HG03280 (cell line): ENCODE data around the gene NUMB.
"Not testable (repeated sequence)": the region's sequence is repeated elsewhere in the genome, so short reads cannot be mapped to it uniquely, and the experiment has no call there.

Experiments
- ATAC-seq: cut with Tn5 transposase; IDR thresholded peaks from one replicate; pipeline ENCODE4 v1.9.1; 2021; ENCODE audit warnings: mild to moderate bottlenecking, moderate library complexity; ENCODE audit not compliant: unreplicated experiment

Gene NUMB

GRCh38 chr14:73424453-73424852 is 33.9 kb downstream of the NUMB start:
- no peak for ATAC-seq

- ATAC-seq: not testable (repeated sequence)
Observed at GRCh38 chr14:73423092-73423491, 35.3 kb downstream of the NUMB start.

DNA sequence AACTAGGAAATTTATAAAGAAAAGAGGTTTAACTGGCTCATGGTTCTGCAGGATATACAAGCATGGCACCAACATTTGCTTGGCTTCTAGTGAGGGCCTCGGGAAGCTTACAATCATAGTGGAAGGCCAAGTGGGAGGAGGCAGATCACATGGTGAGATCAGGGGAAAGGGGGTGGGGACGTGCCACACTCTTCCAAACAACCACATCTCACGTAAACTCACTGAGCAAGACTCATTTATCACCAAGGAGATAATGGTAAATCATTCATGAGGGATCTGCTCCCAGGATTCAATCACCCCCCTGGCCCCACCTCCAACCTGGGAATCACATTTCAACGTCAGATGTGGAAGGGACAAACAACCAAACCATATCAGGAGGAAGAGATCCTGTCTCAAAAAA is 35.8 kb downstream of the NUMB start:
- no peak for ATAC-seq

GRCh38 chr14:73418227-73418626 is 40.1 kb downstream of the NUMB start:
- ATAC-seq: no peak

DNA sequence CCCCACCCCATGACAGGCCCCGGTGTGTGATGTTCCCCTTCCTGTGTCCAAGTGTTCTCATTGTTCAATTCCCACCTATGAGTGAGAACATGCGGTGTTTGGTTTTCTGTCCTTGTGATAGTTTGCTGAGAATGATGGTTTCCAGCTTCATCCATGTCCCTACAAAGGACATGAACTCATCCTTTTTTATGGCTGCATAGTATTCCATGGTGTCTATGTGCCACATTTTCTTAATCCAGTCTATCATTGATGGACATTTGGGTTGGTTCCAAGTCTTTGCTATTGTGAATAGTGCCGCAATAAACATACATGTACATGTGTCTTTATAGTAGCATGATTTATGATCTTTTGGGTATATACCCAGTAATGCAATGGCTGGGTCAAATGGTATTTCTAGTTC is 52.1 kb downstream of the NUMB start:
- not testable (repeated sequence) for ATAC-seq

DNA sequence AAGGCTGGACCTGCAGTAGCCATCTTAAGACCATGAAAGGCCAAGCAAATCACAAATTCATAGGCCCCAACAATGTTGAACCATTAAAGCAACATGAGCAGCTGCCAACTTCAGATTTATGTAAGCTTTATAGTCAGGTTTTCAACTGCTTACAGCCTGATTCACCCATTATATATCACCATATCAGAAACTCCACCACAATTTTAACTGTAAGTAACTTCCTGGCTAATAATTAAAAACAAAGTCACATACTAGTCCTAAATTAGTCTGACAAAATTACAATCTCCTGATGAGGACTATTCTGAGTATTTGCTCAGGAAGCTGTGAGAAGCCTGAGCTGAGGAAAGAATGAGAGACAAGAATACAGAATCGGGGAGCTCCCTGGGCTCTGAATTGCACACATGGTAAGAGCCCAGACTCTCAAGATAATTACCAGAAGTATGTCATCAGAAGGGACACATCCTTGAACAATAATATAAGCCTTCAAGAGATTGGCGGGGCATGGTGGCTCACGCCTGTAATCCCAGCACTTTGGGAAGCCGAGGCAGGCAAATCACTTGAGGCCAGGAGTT is 55.1 kb downstream of the NUMB start:
- ATAC-seq: no peak

GRCh38 chr14:73402579-73402978 is 55.8 kb downstream of the NUMB start:
- ATAC-seq: no peak

- no peak for ATAC-seq
Observed at GRCh38 chr14:73397810-73398209, 60.5 kb downstream of the NUMB start.

DNA sequence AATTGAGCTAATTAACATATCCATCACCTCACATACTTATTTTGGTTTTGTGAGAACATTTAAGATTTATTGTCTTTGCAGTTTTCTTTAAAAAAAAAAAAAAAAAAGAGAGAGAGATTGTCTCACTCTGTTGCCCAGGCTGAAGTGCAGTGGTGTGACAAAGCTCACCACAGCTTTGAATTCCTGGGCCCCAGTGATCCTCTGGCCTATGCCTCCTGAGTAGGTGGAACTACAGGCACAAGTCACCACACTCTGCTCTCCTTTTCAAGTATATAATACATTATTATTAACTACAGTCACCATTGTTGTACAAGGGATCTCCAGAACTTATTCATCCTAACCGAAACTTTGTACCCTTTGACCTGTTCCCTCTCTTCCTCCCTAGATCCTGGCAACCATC is 64.0 kb downstream of the NUMB start:
- no peak for ATAC-seq

DNA sequence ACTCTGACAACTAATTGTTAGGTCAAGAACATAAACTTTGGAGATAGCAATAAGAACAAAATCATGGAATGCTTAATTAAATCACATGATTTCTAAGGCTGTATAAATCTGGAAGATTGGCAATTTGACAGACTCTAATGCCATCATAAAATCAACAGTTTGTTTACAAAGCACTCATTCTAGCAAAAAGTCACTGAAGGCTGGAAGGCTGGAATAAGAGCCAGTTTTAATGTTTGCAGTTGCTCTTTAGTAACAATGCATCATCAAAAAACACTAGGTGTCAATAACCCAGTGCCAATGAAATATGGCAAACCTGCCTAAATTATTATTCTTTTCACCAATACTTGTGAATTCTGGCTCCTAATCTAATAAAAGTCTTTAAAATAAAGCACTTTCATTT is 65.0 kb downstream of the NUMB start:
- ATAC-seq: no peak

DNA sequence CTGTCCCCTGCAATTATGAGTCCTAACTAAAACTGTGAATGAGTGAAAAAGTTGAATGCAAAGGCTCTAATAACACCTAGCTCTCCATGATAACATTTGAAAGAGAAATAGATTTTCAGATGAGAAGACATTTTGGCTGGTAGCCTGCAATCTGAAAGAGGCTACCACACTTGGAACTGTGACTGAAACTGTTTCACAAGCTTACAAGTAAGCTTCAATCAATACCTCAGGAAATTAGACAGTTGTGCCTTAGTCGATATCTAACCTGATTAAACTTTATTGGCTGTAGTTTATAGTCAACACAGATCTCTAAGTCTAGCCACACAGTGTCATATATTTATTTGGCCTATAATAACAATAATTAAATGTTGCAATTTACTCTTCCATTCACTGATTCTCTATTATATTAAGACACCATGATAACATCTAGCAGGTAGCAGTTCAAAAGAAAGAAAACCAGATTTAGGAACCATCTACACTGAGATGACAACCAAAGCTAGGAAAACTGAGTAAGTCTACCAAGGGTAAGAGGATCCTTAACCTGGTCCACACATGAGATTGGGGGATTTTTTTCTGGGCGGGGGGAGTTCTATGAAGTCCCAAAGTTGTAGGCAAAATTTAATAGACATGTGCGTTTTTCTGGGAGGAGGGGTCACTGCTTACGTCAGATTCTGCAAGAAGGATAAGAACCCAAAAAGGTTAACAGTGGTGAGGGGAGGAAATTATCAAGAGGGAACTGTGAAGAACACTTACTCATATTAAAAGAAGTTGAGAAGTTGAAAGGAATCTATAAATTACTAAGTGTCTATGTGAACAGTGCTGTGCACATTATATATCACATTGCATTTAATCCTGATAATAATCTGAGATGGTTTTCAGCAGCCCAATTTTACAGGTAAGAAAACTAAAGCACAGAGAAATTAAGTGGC is 65.8 kb downstream of the NUMB start:
- ATAC-seq: no peak

DNA sequence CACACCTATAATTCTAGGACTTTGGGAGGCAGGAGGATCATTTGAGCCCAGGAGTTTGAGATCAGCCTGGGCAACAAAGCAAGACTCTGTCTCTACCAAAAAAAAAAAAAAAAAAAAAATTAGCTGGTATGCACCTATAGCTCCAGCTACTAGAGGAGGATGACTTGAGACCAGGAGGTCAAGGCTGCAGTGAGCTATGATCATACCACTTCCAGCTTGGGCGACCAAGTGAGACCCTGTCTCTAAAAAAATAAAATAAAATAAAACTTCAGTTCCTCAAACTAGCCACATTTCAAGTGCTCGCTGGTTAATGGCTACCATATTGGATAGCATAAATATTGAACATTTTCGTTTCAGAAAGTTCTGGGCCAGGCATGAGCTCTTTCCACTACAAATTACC is 70.5 kb downstream of the NUMB start:
- not testable (repeated sequence) for ATAC-seq

GRCh38 chr14:73386342-73386741 is 72.0 kb downstream of the NUMB start:
- ATAC-seq: no peak

DNA sequence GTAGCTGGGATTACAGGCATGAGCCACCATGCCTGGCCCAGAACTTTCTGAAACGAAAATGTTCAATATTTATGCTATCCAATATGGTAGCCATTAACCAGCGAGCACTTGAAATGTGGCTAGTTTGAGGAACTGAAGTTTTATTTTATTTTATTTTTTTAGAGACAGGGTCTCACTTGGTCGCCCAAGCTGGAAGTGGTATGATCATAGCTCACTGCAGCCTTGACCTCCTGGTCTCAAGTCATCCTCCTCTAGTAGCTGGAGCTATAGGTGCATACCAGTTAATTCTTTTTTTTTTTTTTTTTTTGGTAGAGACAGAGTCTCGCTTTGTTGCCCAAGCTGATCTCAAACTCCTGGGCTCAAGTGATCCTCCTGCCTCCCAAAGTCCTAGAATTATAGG is 73.3 kb downstream of the NUMB start:
- ATAC-seq: not testable (repeated sequence)

GRCh38 chr14:73383356-73383755 is 75.0 kb downstream of the NUMB start:
- ATAC-seq: no peak

DNA sequence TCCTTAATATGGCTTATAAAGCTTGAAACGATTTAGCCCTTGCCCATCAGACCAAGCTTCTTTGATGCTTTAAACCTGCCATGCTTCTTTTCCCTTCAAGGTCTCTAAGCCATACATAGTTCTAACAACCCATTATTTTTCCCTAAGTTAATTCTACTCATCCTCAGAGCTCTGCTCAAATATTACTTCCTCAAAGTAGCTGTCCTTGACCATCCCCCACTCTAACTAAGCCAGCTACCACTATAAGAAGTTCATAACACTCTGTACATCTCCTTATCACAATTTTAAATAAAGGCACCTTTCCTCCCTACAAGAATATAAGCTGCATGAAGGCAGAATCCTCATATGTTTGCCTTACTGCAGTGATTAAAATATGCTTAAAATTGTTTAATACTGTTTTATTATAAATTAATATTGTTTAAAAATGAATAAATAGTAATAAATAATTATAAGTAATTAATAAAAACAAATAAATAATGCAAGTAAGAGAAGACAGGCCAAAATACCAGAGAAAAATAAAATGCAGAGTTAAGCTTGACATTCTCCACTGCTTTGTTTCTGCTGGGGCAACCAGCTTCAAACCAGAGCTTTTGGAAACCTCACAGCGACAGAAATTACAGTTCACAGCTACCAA is 76.8 kb downstream of the NUMB start:
- ATAC-seq: no peak

DNA sequence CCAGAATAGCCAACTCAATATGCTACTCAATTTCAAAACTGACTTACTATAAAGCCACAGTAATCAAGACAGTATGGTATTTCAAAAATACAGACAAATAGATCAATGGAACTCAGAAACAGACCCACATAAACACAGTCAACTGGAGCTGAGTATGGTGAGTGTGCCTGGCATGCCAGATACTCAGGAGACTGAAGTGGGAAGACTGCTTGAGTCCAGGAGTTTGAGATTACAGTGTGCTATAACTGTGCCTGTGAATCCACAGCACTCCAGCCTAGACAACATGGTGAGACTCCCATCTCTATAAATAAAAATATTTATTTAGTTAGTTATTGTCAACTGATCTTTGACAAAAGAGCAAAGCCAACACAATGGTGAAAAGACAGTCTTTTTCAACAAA is 81.8 kb downstream of the NUMB start:
- no peak for ATAC-seq

- ATAC-seq: no peak
Observed at GRCh38 chr14:73375861-73376260, 82.5 kb downstream of the NUMB start.

GRCh38 chr14:73374218-73374617 is 84.1 kb downstream of the NUMB start:
- ATAC-seq: no peak

GRCh38 chr14:73372529-73372928 is 85.8 kb downstream of the NUMB start:
- no peak for ATAC-seq

- no peak for ATAC-seq
Observed at GRCh38 chr14:73370561-73370960, 87.8 kb downstream of the NUMB start.

GRCh38 chr14:73369428-73369827 is 88.9 kb downstream of the NUMB start:
- no peak for ATAC-seq
